Activated T-helper 1 cell treated with anti-CD3 and anti-CD28 coated beads, Interleukin-12 subunit alpha, Interleukin-12 subunit beta, Interleukin-2, Interleukin-4 antibody, amounts not matched to agents 30 ng/mL and 10 ng/mL and 1 ng/mL, durations not matched to agents 14 hours and 24 hours and 36 hours (primary cell): Measurements from ENCODE around the gene TRAF6. TPM values are rescaled to one million over a fixed set of nuclear protein-coding genes. Genes with fewer than 3 reads are reported as not detected.
A peak's percentile ranks its signal among the peaks of the same experiment; 100 is the strongest.
"Not testable (repeated sequence)": the region's sequence is repeated elsewhere in the genome, so short reads cannot be mapped to it uniquely, and the experiment has no call there.

Experiments used
- DNase-seq: peaks from one replicate; pipeline ENCODE4 v3.0.0; 2021; ENCODE audit warnings: low spot score
- H3K27ac Mint-ChIP-seq: one replicate; pipeline ENCODE4 v1.8.0; 2021; ENCODE audit warnings: mild to moderate bottlenecking, mixed read lengths
- H3K27me3 Mint-ChIP-seq: one replicate; pipeline ENCODE4 v1.8.0; 2022; ENCODE audit warnings: mild to moderate bottlenecking, moderate library complexity, mixed read lengths; ENCODE audit not compliant: insufficient read depth
- H3K36me3 Mint-ChIP-seq: one replicate; pipeline ENCODE4 v1.8.0; 2021; ENCODE audit warnings: low read depth, mixed read lengths
- H3K4me1 Mint-ChIP-seq: one replicate; pipeline ENCODE4 v1.8.0; 2021; ENCODE audit warnings: low read depth, mixed read lengths
- H3K4me3 Mint-ChIP-seq: one replicate; pipeline ENCODE4 v1.8.0; 2021; ENCODE audit warnings: mild to moderate bottlenecking, moderate library complexity, mixed read lengths
- H3K9me3 Mint-ChIP-seq: one replicate; pipeline ENCODE4 v1.8.0; 2021; ENCODE audit warnings: mixed read lengths
- intact Hi-C: fragments of 100-400 bp; cut with micrococcal nuclease; formaldehyde crosslinking; loops from one replicate; pipeline ENCODE4 v1.15.1; 2024
- total RNA-seq: library from RNA; stranded (reverse); gene quantifications from 2 replicates; pipeline ENCODE4 v1.2.3, GENCODE V29; 2022

The TRAF6 gene
- total RNA-seq, 1 donor from 2014 or later = 11.1 TPM

DNA sequence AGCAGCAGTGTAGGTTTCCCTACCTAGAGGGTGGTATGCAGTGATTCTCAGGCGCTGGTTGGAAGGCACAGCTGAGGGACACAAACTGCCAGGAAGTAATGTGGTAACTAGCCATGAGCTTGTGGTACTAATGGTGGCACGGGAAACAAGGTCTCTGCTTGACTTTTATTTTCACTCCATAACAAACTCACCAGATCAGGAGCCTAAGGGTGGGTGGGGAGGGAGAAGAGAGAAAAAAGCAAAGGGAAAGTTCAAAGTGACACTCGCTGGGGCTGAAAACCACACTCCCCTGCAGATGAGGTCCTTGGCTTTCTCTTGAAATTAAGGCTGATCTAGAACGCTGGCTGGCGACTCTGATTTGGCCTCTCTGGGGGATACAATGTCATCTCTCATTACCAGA, 22.0 kb downstream of the TRAF6 start:
- H3K27ac Mint-ChIP-seq = no peak overlapping the region
- DNase-seq = no peak
- no peaks in the 10 kb centered on the region for H3K9me3 Mint-ChIP-seq
- peaks cover 27% of the 10 kb centered on the region for H3K4me1 Mint-ChIP-seq
- intact Hi-C loops = no loop called here
- no peaks in the 10 kb centered on the region for H3K27me3 Mint-ChIP-seq
- H3K36me3 Mint-ChIP-seq = peaks cover 57% of the 10 kb centered on the region
- H3K4me3 Mint-ChIP-seq = no peak overlapping the region

DNA sequence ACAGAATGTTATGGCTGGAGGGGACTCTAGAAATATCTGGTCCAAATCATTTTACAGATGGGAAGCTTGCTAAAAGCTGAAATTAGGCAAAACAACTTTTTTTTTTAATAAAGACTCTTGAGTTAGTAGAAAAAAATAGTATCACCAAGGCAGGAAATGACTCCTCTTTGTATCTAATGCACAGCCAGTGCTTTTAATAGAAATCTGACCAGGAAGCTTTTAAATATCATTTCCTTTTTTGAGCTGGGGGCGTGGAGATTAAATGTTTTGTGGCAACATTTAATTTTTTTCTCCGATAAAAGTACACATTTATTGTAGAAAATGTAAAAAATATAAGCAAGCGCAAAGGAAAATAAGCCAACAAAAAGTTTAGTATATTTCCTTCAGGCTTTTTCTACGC, 22.5 kb downstream of the TRAF6 start:
- no peak overlapping the region for H3K27ac Mint-ChIP-seq

DNA sequence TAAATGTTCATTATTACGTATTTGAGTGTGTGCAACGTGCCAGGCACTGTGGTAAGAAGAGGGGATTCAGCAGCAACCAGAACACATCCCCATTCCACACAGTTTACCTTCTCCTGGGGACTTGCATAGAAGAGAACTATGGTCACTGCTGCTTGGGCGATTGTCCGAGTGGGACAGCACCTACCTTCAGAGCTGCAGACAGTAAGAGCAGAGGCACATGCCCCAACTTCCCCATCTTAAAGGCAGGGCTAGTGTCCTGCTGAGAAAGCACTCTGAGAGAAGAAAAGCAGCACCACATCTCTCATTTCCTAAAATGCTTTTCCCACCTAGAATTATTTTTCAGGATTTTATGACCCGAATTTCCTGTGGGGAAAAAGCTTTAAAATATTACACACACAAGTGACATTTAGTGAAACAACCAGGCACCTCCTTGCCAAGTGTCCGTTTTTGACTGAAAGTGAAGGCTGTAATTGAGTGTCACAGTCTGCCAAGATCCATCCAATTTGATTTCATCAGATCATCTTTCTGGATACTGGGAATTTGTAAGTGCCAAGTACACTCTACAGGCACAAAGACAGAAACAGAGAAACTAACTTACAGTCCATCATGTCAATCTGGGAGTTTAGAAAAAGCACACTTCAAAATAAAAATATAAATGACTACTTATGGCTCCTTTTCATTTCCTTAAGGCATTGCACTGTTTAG, 24.6 kb downstream of the TRAF6 start:
- H3K4me3 Mint-ChIP-seq = no peak overlapping the region

More for the DNA sequence above, 22.5 kb downstream of the TRAF6 start:
- no peak for DNase-seq
- Mint-ChIP-seq H3K27me3 (no peaks in the 10 kb centered on the region), H3K4me3 (no peak overlapping the region), H3K36me3 (peaks cover 53% of the 10 kb centered on the region), H3K4me1 (peaks cover 25% of the 10 kb centered on the region), H3K9me3 (no peaks in the 10 kb centered on the region)
- intact Hi-C loops = no loop called here

DNA sequence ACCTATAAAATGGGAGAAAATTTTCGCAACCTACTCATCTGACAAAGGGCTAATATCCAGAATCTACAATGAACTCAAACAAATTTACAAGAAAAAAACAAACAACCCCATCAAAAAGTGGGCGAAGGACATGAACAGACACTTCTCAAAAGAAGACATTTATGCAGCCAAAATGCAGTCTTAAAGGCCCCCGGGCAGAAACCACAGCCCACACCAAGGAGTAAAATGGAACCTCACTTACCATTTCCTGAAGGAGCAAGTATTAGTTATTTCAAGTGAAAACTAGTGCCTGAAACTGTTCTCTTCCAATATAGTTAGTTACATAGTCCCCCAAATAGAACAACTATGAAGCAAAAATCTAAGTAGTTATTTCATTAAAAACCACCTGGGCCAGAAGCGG, 27.0 kb downstream of the TRAF6 start:
- intact Hi-C loops, H3K27me3 Mint-ChIP-seq, H3K9me3 Mint-ChIP-seq, H3K27ac Mint-ChIP-seq, H3K4me3 Mint-ChIP-seq, DNase-seq: not testable (repeated sequence)
- Mint-ChIP-seq H3K36me3 (peaks cover 20% of the 10 kb centered on the region), H3K4me1 (peaks cover 16% of the 10 kb centered on the region)

More for the DNA sequence above, 24.6 kb downstream of the TRAF6 start:
- no peaks in the 10 kb centered on the region for H3K27me3 Mint-ChIP-seq
- H3K36me3 Mint-ChIP-seq = peaks cover 36% of the 10 kb centered on the region
- H3K4me1 Mint-ChIP-seq = peaks cover 16% of the 10 kb centered on the region
- H3K9me3 Mint-ChIP-seq = no peaks in the 10 kb centered on the region
- intact Hi-C loops = no loop called here
- DNase-seq = no peak
- no peak overlapping the region for H3K27ac Mint-ChIP-seq

DNA sequence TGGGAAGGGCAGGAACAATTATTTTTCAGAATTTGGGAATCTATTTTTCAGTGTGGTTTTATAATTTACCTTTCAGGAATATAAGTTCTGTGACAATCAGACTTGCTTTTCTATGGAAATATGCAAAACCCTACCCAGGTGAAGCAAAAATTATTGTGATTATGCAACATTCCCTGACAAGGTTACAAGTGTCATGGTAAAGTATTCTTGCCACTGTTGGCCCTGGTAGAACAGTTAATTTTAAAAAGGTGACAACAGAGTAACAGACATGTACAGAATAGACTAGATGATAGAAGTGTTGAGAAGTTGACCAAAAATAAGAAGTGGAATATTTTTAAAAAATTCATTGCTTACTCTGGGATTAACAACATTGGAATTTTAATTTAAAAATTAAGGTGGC, 29.2 kb downstream of the TRAF6 start:
- peaks cover 17% of the 10 kb centered on the region for H3K36me3 Mint-ChIP-seq
- DNase-seq = no peak
- intact Hi-C loops = no loop called here
- no peak overlapping the region for H3K27ac Mint-ChIP-seq
- peaks cover 11% of the 10 kb centered on the region for H3K4me1 Mint-ChIP-seq
- H3K27me3 Mint-ChIP-seq = no peaks in the 10 kb centered on the region
- H3K4me3 Mint-ChIP-seq = no peak overlapping the region
- H3K9me3 Mint-ChIP-seq = no peaks in the 10 kb centered on the region

DNA sequence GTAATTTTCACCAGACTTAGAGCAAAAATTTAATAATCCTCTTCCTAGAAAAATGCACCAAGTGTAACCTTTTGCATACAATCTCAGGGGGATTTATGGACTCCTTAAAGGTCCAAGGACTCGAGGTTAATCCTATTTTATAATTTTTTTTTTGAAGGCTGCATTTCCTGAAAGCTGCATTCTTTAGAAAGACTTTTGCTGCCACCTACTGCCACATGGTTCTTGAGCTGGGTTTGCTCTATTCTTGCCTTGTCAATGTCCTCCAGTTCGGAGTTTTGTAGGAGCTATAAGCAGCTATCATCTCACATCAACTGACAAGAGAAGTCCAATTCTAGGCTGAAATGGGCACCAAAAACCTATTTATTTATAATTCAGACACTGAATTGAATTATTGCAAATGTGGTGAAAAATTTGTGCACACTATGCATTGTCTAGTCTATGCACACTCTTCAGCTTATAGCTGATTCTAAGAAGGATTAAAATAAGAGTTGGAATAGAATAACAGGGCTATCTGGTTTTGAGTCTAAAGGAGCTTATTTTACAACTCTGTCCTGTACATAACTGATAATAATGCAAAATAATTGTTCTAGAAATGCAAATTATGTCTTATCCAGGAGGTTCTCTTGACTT, 31.3 kb downstream of the TRAF6 start:
- intact Hi-C loops = loop anchor here (1.0 to 2.0 kb wide), 5 partner anchors 14 to 187 kb away; no protein-coding TSS in a partner anchor
- H3K4me1 Mint-ChIP-seq = peaks cover 11% of the 10 kb centered on the region
- H3K4me3 Mint-ChIP-seq = no peak overlapping the region
- no peaks in the 10 kb centered on the region for H3K27me3 Mint-ChIP-seq
- no peaks in the 10 kb centered on the region for H3K9me3 Mint-ChIP-seq
- peaks cover 19% of the 10 kb centered on the region for H3K36me3 Mint-ChIP-seq
- H3K27ac Mint-ChIP-seq = no peak overlapping the region
- peak; percentile 14 for DNase-seq

DNA sequence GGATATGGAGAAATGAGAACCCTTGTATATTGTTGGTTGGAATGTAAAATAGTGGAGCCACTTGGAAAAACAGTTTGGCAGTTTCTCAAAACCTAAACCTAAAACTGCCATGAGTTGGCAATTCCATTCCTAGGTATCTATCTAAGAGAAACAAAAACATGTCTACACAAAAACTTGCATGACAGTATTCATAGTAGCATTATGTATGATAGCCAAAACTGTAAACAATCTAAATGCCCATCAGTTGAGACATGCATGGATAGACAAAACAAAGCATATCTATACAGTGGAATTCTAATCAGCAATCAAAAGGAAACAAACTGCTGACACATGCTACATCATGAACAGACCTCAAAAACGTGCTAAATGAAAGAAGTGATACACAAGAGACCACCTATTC, 34.9 kb downstream of the TRAF6 start:
- intact Hi-C loops = no loop called here
- Mint-ChIP-seq H3K36me3 (peaks cover 22% of the 10 kb centered on the region), H3K9me3 (no peaks in the 10 kb centered on the region), H3K4me3 (no peak overlapping the region), H3K27ac (no peak overlapping the region), H3K27me3 (no peaks in the 10 kb centered on the region), H3K4me1 (peaks cover 6% of the 10 kb centered on the region)
- DNase-seq = no peak

DNA sequence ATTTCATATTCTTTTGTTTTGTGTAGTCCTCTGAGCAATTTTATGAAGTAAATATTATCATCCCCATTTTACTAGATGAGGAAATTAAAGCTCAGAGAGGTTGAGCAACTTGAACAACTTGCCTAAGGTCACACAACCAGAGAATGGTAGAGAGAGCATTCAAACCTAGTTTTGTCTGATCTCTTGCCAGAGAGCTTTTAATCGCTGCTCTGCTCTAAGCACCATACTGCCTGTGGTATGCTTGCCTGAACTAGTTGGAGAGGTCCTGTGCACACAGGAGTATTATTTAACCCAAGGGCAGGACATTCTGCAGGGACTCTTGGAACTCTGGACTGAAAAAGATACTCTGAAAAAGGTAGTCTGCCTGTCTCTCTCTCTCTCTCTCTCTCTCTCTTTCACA, 38.5 kb downstream of the TRAF6 start:
- intact Hi-C loops = no loop called here
- Mint-ChIP-seq H3K4me1 (no peaks in the 10 kb centered on the region), H3K27me3 (no peaks in the 10 kb centered on the region), H3K36me3 (peaks cover 20% of the 10 kb centered on the region), H3K4me3 (no peak overlapping the region), H3K27ac (no peak overlapping the region), H3K9me3 (no peaks in the 10 kb centered on the region)
- DNase-seq = no peak

DNA sequence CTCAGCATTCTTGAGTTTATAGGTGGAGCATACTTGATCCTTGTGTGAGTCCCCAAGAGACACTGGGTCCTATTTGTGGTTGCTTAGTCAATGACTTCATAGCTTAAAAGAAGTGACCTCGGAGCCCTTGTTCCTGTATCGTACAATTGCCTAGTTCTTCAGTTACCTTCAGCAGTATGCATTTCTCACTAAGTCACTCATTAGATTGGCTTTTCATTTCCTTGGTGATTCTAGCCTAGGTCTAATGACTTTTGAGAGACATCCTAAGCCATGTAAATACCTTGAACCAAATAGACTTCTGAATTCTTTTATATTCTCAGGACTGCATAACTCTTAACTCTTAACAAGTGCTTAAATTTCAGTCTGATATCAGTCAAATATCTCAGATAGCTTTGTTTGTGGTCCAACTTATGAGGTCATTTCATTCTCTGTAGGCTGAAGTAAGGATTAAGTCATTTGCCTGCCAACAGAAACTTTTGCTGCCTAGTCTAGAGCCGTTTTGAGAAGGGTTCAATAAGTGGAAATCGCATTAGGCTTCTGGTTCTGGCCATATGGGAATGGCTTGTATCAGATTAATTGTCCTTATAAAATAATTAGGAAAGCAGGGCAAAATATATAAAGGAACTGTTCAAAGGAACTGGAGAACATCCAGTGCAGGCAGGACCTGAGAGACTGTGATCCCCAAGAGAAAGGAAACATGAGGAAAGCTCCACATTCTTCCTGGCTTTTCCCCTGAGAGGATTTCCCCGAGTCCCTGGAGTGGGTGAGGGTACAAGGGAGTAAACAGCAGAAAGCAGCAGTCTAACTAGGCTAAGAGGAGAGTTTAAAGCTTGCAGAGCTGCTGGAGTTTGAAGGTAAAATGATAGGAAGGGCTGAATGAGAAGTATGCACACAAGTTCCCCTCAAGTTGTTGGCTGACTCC, 39.9 kb downstream of the TRAF6 start:
- H3K4me1 Mint-ChIP-seq = no peaks in the 10 kb centered on the region
- H3K27ac Mint-ChIP-seq = no peak overlapping the region

DNA sequence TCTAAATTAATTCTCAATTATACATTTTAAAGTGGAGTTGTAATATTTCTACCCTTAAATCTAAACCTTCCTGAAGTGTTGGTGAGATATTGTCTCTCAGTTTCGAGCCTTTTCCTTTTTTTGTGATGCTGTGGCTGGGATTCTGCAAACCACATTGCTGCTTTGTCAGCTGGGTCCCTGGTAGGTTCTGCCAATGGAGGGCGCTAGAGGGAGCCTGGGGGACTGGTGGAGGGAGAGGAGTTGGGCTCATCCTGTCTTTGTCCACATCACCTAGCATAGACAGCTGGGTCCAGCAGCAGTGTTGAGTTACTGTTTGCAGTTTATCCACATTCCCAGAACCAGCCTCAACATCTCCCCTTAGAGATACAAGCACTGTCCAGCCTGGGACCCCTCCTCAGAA, 41.0 kb downstream of the TRAF6 start:
- peaks cover 40% of the 10 kb centered on the region for H3K36me3 Mint-ChIP-seq
- intact Hi-C loops = no loop called here
- no peak for DNase-seq
- H3K4me3 Mint-ChIP-seq = no peak overlapping the region
- no peaks in the 10 kb centered on the region for H3K27me3 Mint-ChIP-seq
- H3K9me3 Mint-ChIP-seq = no peaks in the 10 kb centered on the region
- H3K4me1 Mint-ChIP-seq = peaks cover 5% of the 10 kb centered on the region
- no peak overlapping the region for H3K27ac Mint-ChIP-seq

More for the DNA sequence above, 39.9 kb downstream of the TRAF6 start:
- H3K27me3 Mint-ChIP-seq = no peaks in the 10 kb centered on the region
- no peak overlapping the region for H3K4me3 Mint-ChIP-seq
- intact Hi-C loops = no loop called here
- H3K36me3 Mint-ChIP-seq = peaks cover 29% of the 10 kb centered on the region
- H3K9me3 Mint-ChIP-seq = no peaks in the 10 kb centered on the region
- no peak for DNase-seq

DNA sequence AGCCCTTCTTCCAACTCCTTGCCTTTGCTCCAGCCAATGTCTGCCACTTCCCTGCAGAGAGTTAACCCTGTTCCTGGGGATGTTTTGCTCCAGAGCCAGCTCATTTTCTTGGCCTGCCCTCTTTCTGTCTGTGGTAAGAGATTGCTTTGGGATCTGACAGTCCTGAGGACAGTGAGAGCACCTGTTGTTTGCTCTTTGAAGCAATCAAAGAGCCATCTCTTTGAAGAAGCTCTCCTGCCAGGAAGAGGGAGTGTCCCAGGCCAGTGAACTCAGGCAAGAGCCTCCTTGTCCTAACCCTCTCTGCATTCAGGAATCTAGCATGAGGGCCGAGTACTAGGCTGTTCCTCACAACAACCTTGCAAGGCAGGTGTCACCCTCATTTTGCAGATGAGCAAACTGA, 42.2 kb downstream of the TRAF6 start:
- Mint-ChIP-seq H3K4me1 (peaks cover 5% of the 10 kb centered on the region), H3K27me3 (no peaks in the 10 kb centered on the region), H3K36me3 (peaks cover 43% of the 10 kb centered on the region), H3K27ac (no peak overlapping the region), H3K9me3 (no peaks in the 10 kb centered on the region), H3K4me3 (no peak overlapping the region)
- DNase-seq = no peak
- intact Hi-C loops = no loop called here

DNA sequence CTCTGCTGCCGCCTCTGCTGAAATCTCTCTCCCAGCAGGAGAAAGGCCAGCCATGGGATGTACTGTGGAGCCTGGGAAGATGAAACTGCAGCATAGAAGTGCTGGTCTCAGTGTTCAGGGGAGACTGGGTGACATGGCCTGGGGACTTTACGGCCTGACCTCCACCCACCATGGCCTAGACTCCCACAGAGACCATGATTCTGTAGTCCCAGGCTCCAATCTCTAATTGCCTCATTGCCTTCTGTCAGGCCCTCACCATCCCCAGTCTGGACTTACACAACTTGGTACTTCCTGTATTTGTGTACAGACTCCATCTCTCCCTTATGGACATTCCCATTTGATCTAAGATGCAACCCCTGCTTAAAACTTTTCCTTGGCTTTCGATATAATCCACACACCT, 43.1 kb downstream of the TRAF6 start:
- DNase-seq = no peak
- Mint-ChIP-seq H3K36me3 (peaks cover 47% of the 10 kb centered on the region), H3K27me3 (no peaks in the 10 kb centered on the region), H3K27ac (no peak overlapping the region), H3K4me1 (peaks cover 5% of the 10 kb centered on the region), H3K9me3 (no peaks in the 10 kb centered on the region), H3K4me3 (no peak overlapping the region)
- intact Hi-C loops = no loop called here
